Esophagus squamous epithelium (tissue), 5 donors: ENCODE results near the gene ERVK3-1. TPM values are rescaled to one million over a fixed set of nuclear protein-coding genes. Genes with fewer than 3 reads are reported as not detected.

ENCODE experiments used
- DNase-seq: peaks from one replicate; lab custom pipeline; 2025; lab: John Stamatoyannopoulos, UW
- H3K27ac ChIP-seq, 4 donors: fragments of 200-600 bp; sonication (generic); one replicate each; pipeline ENCODE4 v1.5.1; 2016 to 2019; ENCODE audit warnings: mild to moderate bottlenecking in 1 of 4
- H3K27me3 ChIP-seq, 4 donors: fragments of 200-600 bp; sonication (generic); 1 replicate in 3 of 4; 2 replicates in 1 of 4; pipeline versions ENCODE4 v1.5.1 to v1.6.0; 2017 to 2021; ENCODE audit warnings: antibody characterized with exemption in 1 of 4
- H3K36me3 ChIP-seq, 3 donors: fragments of 200-600 bp; sonication (generic); one replicate each; pipeline ENCODE4 v1.5.1; 2016 to 2019
- H3K4me1 ChIP-seq, 3 donors: fragments of 200-600 bp; sonication (generic); one replicate each; pipeline ENCODE4 v1.5.1; 2017 to 2019
- H3K4me3 ChIP-seq, 4 donors: fragments of 200-600 bp; sonication (generic); 1 replicate in 3 of 4; 2 replicates in 1 of 4; pipeline ENCODE4 v1.5.1; 2016 to 2019; ENCODE audit warnings: mild to moderate bottlenecking in 2 of 4, moderate library complexity in 1 of 4
- H3K9me3 ChIP-seq, 3 donors: fragments of 200-600 bp; sonication (generic); one replicate each; pipeline ENCODE4 v1.5.1; 2016 to 2019
- CTCF ChIP-seq, 6 experiments: fragments of 450-650 bp in 4 of 6; fragments of 200-600 bp in 2 of 6; sonication (generic) in 2 of 6; IDR thresholded peaks; one replicate each; pipeline ENCODE4 v1.5.1; 2016 to 2019; ENCODE audit warnings: antibody characterized with exemption in 6 of 6, mild to moderate bottlenecking in 4 of 6, moderate library complexity in 4 of 6
- POLR2A ChIP-seq, 4 donors: fragments of 450-650 bp; IDR thresholded peaks; one replicate each; pipeline ENCODE4 v1.6.1; 2017; ENCODE audit warnings: antibody characterized with exemption in 4 of 4, mild to moderate bottlenecking in 4 of 4, moderate library complexity in 3 of 4
- WGBS, 2 donors: methylation state at CpG; one replicate each; pipeline ENCODE4 v1.1.5; 2018; 5-methylcytosine and 5-hydroxymethylcytosine counted together
- intact Hi-C: fragments of 100-400 bp; cut with DNase I; formaldehyde crosslinking; loops from one replicate; pipeline ENCODE4 v1.15.0; 2022
- total RNA-seq, 4 donors: library from RNA; depleted of rRNA; stranded (reverse); fragments of >200 nt; gene quantifications; one replicate each; pipeline ENCODE4 v1.1.0, GENCODE V29; 2016
- donor health status: DM: yes; HTN: yes; CAD: no.

ERVK3-1 gene
- total RNA-seq, 4 donors from 2014 or later = 24.7 to 42.0 (median 38.0) TPM

DNA sequence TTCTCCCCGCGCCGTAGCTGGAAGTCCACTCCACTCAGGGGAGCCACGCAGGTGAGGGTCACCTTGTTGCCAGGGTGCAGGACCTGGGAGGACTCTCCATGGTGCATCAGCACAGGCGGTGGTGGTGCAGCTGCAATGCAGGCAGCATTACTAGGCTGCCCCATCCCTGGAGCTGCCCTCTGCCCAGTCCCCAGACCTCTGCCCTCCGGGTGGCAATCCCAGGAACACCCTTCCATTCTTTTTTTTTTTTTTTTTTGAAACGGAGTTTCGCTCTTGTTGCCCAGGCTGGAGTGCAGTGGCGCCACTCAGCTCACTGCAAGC, 46.3 kb downstream of the ERVK3-1 start:
- Histone ChIP-seq H3K27ac (no peak overlapping the region), H3K27me3 (peaks cover 0 to 64% (median 0%) of the 10 kb centered on the region in 4 donors), H3K36me3 (peaks cover 0 to 6% (median 0%) of the 10 kb centered on the region in 3 donors), H3K4me3 (no peak overlapping the region), H3K9me3 (peaks cover 0 to 2% (median 0%) of the 10 kb centered on the region in 3 donors), H3K4me1 (peaks cover 9 to 55% (median 21%) of the 10 kb centered on the region in 3 donors)
- 80 to 89% methylated on average over 2 to 4 of the region's 9 CpGs for WGBS, 2 donors
- intact Hi-C loops = no loop called here
- TF ChIP-seq POLR2A (IDR thresholded peaks at IDR 0.05) (no peak), CTCF (IDR thresholded peaks at IDR 0.05) (no peak)
- no peak for DNase-seq

DNA sequence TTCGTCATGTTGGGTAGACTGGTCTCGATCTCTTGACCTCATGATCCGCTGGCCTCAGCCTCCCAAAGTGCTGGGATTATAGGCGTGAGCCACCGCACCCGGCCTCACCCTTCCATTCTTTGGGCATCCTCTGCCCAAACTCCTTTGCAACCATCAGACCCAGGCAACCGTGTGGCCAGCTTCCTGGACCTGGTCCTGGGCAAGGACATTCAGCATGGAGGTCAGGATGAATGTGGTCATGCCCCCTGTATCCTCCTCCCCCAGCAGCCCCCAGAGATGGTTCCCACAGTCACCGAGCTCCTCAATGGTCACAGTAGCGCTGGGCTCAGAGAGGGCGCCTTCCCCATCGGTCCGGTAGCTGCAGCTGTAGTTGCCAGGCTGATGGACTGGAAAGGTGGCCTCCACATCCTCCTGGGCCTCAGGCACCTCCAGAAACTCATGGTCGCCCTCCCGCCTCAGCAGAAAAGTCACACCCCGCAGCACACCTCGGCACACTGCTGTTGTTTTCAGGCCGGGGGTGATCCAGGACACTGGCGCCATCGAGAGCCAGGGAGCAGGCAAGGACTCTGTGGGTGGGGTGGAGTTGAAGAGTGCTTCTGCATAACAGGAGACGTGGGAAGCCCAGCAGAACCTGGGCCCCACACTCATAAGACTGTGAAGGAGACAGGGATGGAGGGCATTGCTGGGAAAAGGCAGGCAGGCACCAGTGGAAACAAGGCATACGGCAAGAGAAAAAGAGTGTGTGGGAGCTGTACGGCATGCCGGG, 47.0 kb downstream of the ERVK3-1 start:
- intact Hi-C loops = no loop called here
- H3K4me3 ChIP-seq = no peak overlapping the region
- no peak overlapping the region for H3K27ac ChIP-seq
- H3K27me3 ChIP-seq = peaks cover 0 to 64% (median 0%) of the 10 kb centered on the region in 4 donors
- peaks cover 10 to 55% (median 25%) of the 10 kb centered on the region in 3 donors for H3K4me1 ChIP-seq
- WGBS, 2 donors = 64 to 86% methylated on average over 8 to 10 of the region's 23 CpGs
- peaks cover 0 to 6% (median 0%) of the 10 kb centered on the region in 3 donors for H3K36me3 ChIP-seq
- DNase-seq = no peak
- TF ChIP-seq CTCF (IDR thresholded peaks at IDR 0.05) (no peak), POLR2A (IDR thresholded peaks at IDR 0.05) (no peak)
- peaks cover 0 to 9% (median 0%) of the 10 kb centered on the region in 3 donors for H3K9me3 ChIP-seq

DNA sequence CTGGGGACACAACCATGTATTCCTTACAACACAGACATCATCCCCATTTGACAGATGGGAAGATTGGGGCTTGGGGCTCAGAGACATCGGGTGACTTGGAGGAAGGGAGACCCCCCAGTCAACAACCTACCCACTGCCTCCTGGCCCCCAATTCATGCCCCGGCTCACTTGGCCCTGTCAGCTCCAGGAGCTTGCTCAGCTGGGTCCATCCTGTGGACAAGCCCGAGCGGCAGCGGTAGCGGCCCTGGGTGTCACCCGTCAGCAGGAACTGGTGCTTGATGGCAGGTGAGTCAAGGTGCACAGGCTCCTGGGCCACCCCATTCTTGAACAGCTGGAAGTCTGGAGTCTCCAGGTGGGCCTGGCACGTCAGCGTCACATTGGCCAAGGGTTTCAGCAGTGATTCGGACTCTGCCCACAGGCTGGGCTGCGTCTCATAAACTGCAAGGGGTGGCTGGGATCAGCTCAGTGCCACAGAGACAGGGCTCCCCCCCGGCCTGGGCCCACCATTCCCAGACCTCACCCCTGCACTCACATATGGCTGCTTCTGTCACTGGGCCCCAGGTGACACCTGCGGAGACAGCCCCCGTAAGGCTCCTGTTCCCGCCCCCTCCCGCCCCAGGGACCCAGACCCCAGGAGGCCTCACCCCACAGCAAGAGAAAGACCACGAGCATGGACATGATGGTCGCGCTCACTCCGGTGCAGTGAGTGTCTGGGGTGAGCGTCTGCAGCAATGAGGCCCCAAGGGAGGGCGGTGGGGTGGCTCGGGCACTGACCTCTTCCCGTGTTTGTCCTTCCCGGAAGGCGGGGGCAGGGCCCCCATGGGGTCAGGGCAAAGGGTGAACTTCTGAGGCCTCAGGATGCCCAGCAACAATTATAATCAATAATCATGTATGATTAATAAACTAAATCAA, 47.8 kb downstream of the ERVK3-1 start, which contains the start of gene A1BG:
A1BG (minus strand) TSS at position 733 of the 912 bp plus-strand sequence; CDS start at position 678, 55 bp downstream.
- intact Hi-C loops = no loop called here
- peaks cover 13 to 53% (median 20%) of the 10 kb centered on the region in 3 donors for H3K4me1 ChIP-seq
- no peak for TF ChIP-seq CTCF (IDR thresholded peaks at IDR 0.05)
- no peak for TF ChIP-seq POLR2A (IDR thresholded peaks at IDR 0.05)
- no peak within 1 kb of the TSS for H3K4me3 ChIP-seq
- DNase-seq = no peak
- WGBS, 2 donors = 86% methylated on average over 9 to 11 of the region's 26 CpGs
- H3K36me3 ChIP-seq = peaks cover 0 to 6% (median 0%) of the 10 kb centered on the region in 3 donors
- peaks cover 0 to 10% (median 0%) of the 10 kb centered on the region in 3 donors for H3K9me3 ChIP-seq
- no peak within 1 kb of the TSS for H3K27ac ChIP-seq
- H3K27me3 ChIP-seq = peaks cover 0 to 63% (median 0%) of the 10 kb centered on the region in 4 donors

- H3K36me3 ChIP-seq = peaks cover 0 to 6% (median 0%) of the 10 kb centered on the region in 3 donors
- peaks cover 0 to 10% (median 0%) of the 10 kb centered on the region in 3 donors for H3K9me3 ChIP-seq
- no peak overlapping the region for H3K4me3 ChIP-seq
- intact Hi-C loops = no loop called here
- no peak for TF ChIP-seq POLR2A (IDR thresholded peaks at IDR 0.05)
- TF ChIP-seq CTCF (IDR thresholded peaks at IDR 0.05) = no peak
- 76 to 90% methylated on average over 4 to 8 of the region's 15 CpGs for WGBS, 2 donors
- H3K27me3 ChIP-seq = peaks cover 0 to 55% (median 0%) of the 10 kb centered on the region in 4 donors
- peaks cover 13 to 44% (median 13%) of the 10 kb centered on the region in 3 donors for H3K4me1 ChIP-seq
- no peak overlapping the region for H3K27ac ChIP-seq
- DNase-seq = no peak
Measured at GRCh38 chr19:58353717-58354477, 48.7 kb downstream of the ERVK3-1 start.
